IMR-90 (cell line): ENCODE results near the gene PGBD5. TPM values are rescaled to one million over a fixed set of nuclear protein-coding genes. Genes with fewer than 3 reads are reported as not detected.

Experiments
- ATAC-seq: fragments of 200-7000 bp; cut with Tn5 transposase; 2 replicates; pipeline ENCODE4 v1.9.1; 2020; ENCODE audit warnings: low read depth, mild to moderate bottlenecking, moderate library complexity
- BruUV-seq: library from RNA; stranded (reverse); fragments of 400-500 nt; replicated peaks from 2 replicates; lab custom pipeline; 2021; lab: Mats Ljungman, UMichigan
- CTCF ChIA-PET: fragments of 300-600 bp; formaldehyde crosslinking; extraction: SDS; loops from one replicate; lab custom pipeline; 2021; ENCODE audit warnings: antibody characterized with exemption; lab: Yijun Ruan, JAX
- POLR2A ChIA-PET: fragments of 300-600 bp; sonication (Branson Sonifier 250); formaldehyde crosslinking; loops from one replicate; lab custom pipeline; 2022; ENCODE audit warnings: antibody characterized with exemption; ENCODE audit not compliant: unreplicated experiment; lab: Charles Lee
- DNase-seq: peaks from one replicate; pipeline ENCODE4 v3.0.0; 2013
- H2AFZ ChIP-seq: replicated peaks from 2 replicates; pipeline ENCODE3; 2013; ENCODE audit warnings: low read length, mild to moderate bottlenecking; ENCODE audit not compliant: poor library complexity
- H2AK5ac ChIP-seq: 2 replicates; pipeline ENCODE4 v1.6.1; 2013; ENCODE audit warnings: low read depth, low read length, inconsistent platforms
- H2AK9ac ChIP-seq: replicated peaks from 2 replicates; pipeline ENCODE3; 2013; ENCODE audit warnings: mild to moderate bottlenecking, low read depth, low read length, moderate library complexity; ENCODE audit not compliant: poor library complexity
- H2BK120ac ChIP-seq: 2 replicates; pipeline ENCODE4 v1.6.1; 2013; ENCODE audit warnings: low read depth, low read length, inconsistent platforms
- H2BK15ac ChIP-seq: 3 replicates; pipeline ENCODE4 v1.6.1; 2013; ENCODE audit warnings: low read depth, low read length, inconsistent platforms
- H2BK20ac ChIP-seq: 2 replicates; pipeline ENCODE4 v1.6.1; 2013; ENCODE audit warnings: low read depth, mild to moderate bottlenecking, inconsistent platforms, low read length, moderate library complexity
- H2BK5ac ChIP-seq: 2 replicates; pipeline ENCODE4 v1.6.1; 2013; ENCODE audit warnings: mild to moderate bottlenecking, low read depth, low read length, inconsistent platforms; ENCODE audit not compliant: poor library complexity, severe bottlenecking
- H3K14ac ChIP-seq: replicated peaks from 2 replicates; pipeline ENCODE4 v1.6.1; 2013; ENCODE audit warnings: low read depth, low read length, inconsistent platforms
- H3K18ac ChIP-seq: 2 replicates; pipeline ENCODE4 v1.6.1; 2013; ENCODE audit warnings: low read depth, low read length, control low read depth
- H3K23ac ChIP-seq: 2 replicates; pipeline ENCODE4 v1.6.1; 2013; ENCODE audit warnings: low read depth, low read length, inconsistent platforms
- H3K27ac ChIP-seq: 2 replicates; pipeline ENCODE4 v1.5.1; 2013; ENCODE audit warnings: mild to moderate bottlenecking, control low read depth, low read length; ENCODE audit not compliant: insufficient read depth
- H3K27me3 ChIP-seq: 2 replicates; pipeline ENCODE4 v1.6.1; 2013; ENCODE audit warnings: low read length; ENCODE audit not compliant: control insufficient read depth, insufficient read depth
- H3K36me3 ChIP-seq: 2 replicates; pipeline ENCODE4 v1.6.1; 2013; ENCODE audit warnings: low read length, mixed read lengths; ENCODE audit not compliant: control insufficient read depth, insufficient read depth
- H3K4ac ChIP-seq: 2 replicates; pipeline ENCODE4 v1.6.1; 2013; ENCODE audit warnings: low read depth, low read length, inconsistent platforms
- H3K4me1 ChIP-seq: 2 replicates; pipeline ENCODE4 v1.6.1; 2013; ENCODE audit warnings: low read length, mixed read lengths; ENCODE audit not compliant: control insufficient read depth, insufficient read depth
- H3K4me2 ChIP-seq: 2 replicates; pipeline ENCODE4 v1.6.1; 2013; ENCODE audit warnings: low read depth, mild to moderate bottlenecking, control low read depth, low read length, moderate library complexity
- H3K4me3 ChIP-seq: 2 replicates; pipeline ENCODE4 v1.5.1; 2013; ENCODE audit warnings: low read depth, mild to moderate bottlenecking, control low read depth, low read length, moderate library complexity; ENCODE audit not compliant: insufficient read depth
- H3K56ac ChIP-seq: 2 replicates; pipeline ENCODE4 v1.6.1; 2013; ENCODE audit warnings: low read length, inconsistent platforms; ENCODE audit not compliant: insufficient read depth; ENCODE audit errors: extremely low read depth
- H3K79me1 ChIP-seq, 2 experiments: 2 replicates each; pipeline ENCODE4 v1.6.1; 2013; ENCODE audit warnings: low read length in 2 of 2, inconsistent platforms in 1 of 2, low read depth in 1 of 2
- H3K9ac ChIP-seq: 2 replicates; pipeline ENCODE4 v1.6.1; 2013; ENCODE audit warnings: low read depth, low read length, control low read depth
- H3K9me1 ChIP-seq: 2 replicates; pipeline ENCODE4 v1.6.1; 2013; ENCODE audit warnings: low read length, inconsistent platforms; ENCODE audit not compliant: insufficient read depth
- H3K9me3 ChIP-seq: 2 replicates; pipeline ENCODE4 v1.6.1; 2013; ENCODE audit warnings: low read length; ENCODE audit not compliant: control insufficient read depth, insufficient read depth
- H4K20me1 ChIP-seq: 2 replicates; pipeline ENCODE4 v1.6.1; 2013; ENCODE audit warnings: low read length, inconsistent platforms; ENCODE audit not compliant: insufficient read depth
- H4K5ac ChIP-seq: 2 replicates; pipeline ENCODE4 v1.6.1; 2013; ENCODE audit warnings: mild to moderate bottlenecking, low read depth, low read length, control low read depth
- H4K8ac ChIP-seq, 2 experiments: 2 replicates each; pipeline ENCODE4 v1.6.1; 2013; ENCODE audit warnings: low read depth in 2 of 2, low read length in 2 of 2, control low read depth in 1 of 2, inconsistent platforms in 1 of 2
- H4K91ac ChIP-seq: 2 replicates; pipeline ENCODE4 v1.6.1; 2013; ENCODE audit warnings: low read depth, low read length, inconsistent platforms; ENCODE audit not compliant: insufficient read depth
- BHLHE40 ChIP-seq: fragments of 150-350 bp; IDR thresholded peaks from 2 replicates; pipeline ENCODE4 v1.6.1; 2016; ENCODE audit warnings: mild to moderate bottlenecking, low read depth, low read length
- CHD1 ChIP-seq: IDR thresholded peaks from 2 replicates; pipeline ENCODE4 v1.6.1; 2012; ENCODE audit warnings: low read depth, low read length, improper control_type of control experiment
- CTCF ChIP-seq: conservative IDR thresholded peaks from 2 replicates; pipeline ENCODE4 v1.5.1; 2012; ENCODE audit warnings: mild to moderate bottlenecking, low read depth, low read length, improper control_type of control experiment
- FOS ChIP-seq: fragments of 150-350 bp; IDR thresholded peaks from 2 replicates; pipeline ENCODE4 v1.6.1; 2016; ENCODE audit warnings: low read depth, low read length
- MXI1 ChIP-seq: IDR thresholded peaks from 2 replicates; pipeline ENCODE4 v1.6.1; 2012; ENCODE audit warnings: low read depth, mild to moderate bottlenecking, low read length, moderate library complexity, borderline replicate concordance
- RFX5 ChIP-seq: IDR thresholded peaks from 2 replicates; pipeline ENCODE4 v1.8.0; 2012; ENCODE audit warnings: low read depth, mild to moderate bottlenecking, low read length, moderate library complexity
- SMC3 ChIP-seq: fragments of 150-350 bp; IDR thresholded peaks from 2 replicates; pipeline ENCODE4 v1.6.1; 2016; ENCODE audit warnings: low read depth, mild to moderate bottlenecking, antibody characterized with exemption, low read length, moderate library complexity
- USF2 ChIP-seq: fragments of 150-350 bp; IDR thresholded peaks from 2 replicates; pipeline ENCODE4 v1.6.1; 2017; ENCODE audit warnings: mild to moderate bottlenecking, antibody characterized with exemption, low read length, low read depth
- WGBS, 2 experiments: methylation state at CpG; one replicate each; pipeline versions ENCODE4 v1.1.5 to v1.1.7; 2013; ENCODE audit warnings: missing lambda C conversion rate in 2 of 2; ENCODE audit not compliant: insufficient read length in 1 of 2; ENCODE audit errors: extremely low coverage in 2 of 2; 5-methylcytosine and 5-hydroxymethylcytosine counted together
- dilution Hi-C: fragments of 300-500 bp; cut with HindIII; formaldehyde crosslinking; loops from one replicate; pipeline ENCODE4 v1.14.3; 2018; ENCODE audit warnings: low sequenced_read_pairs; ENCODE audit not compliant: unreplicated experiment
- in situ Hi-C: fragments of 300-500 bp; cut with MboI; formaldehyde crosslinking; loops from 3 replicates; pipeline ENCODE4 v1.14.3; 2019; ENCODE audit warnings: low sequenced_read_pairs, inconsistent platforms, mixed read lengths
- intact Hi-C: fragments of 100-400 bp; cut with micrococcal nuclease; formaldehyde crosslinking; loops from 2 replicates; pipeline ENCODE4 v1.10.0; 2022
- polyA plus RNA-seq, 3 experiments: library from polyadenylated mRNA; depleted of rRNA; stranded (reverse); fragments of >200 nt; gene quantifications; 2 replicates each; pipeline ENCODE4 v1.2.3, GENCODE V29; 2012; ENCODE audit warnings: low replicate concordance in 1 of 3
- total RNA-seq: library from RNA; depleted of rRNA; stranded (reverse); fragments of >200 nt; gene quantifications from 2 replicates; pipeline ENCODE4 v1.2.3, GENCODE V29; 2012

PGBD5 gene
- total and polyA plus RNA-seq, 2 of the 4 experiments (the other 2 are of a cell fraction) = 0.18 to 0.36 TPM

GRCh38 chr1:230464671-230465070 lies 38.5 kb upstream of the PGBD5 start:
- ATAC-seq (no peak), DNase-seq (no peak)
- Histone ChIP-seq H3K14ac (no peak overlapping the region), H3K18ac (no peak overlapping the region), H3K56ac (no peak overlapping the region), H4K91ac (no peak overlapping the region), H2AK5ac (no peak overlapping the region), H2BK20ac (no peak overlapping the region), H3K79me1 (no peaks in the 10 kb centered on the region), H3K4me2 (no peak overlapping the region), H2BK120ac (no peak overlapping the region), H2BK15ac (no peak overlapping the region), H4K5ac (no peak overlapping the region), H4K8ac (no peak overlapping the region), H2BK5ac (no peak overlapping the region), H3K4ac (no peak overlapping the region), H3K27ac (no peak overlapping the region), H2AK9ac (no peak overlapping the region), H3K27me3 (no peaks in the 10 kb centered on the region), H3K9ac (no peak overlapping the region), H3K36me3 (no peaks in the 10 kb centered on the region), H3K23ac (no peak overlapping the region), H4K20me1 (no peaks in the 10 kb centered on the region), H3K4me1 (no peaks in the 10 kb centered on the region), H3K4me3 (no peak overlapping the region), H3K9me3 (no peaks in the 10 kb centered on the region), H2AFZ (no peak overlapping the region), H3K9me1 (no peaks in the 10 kb centered on the region)
- TF ChIP-seq CHD1 (no peak), MXI1 (no peak), USF2 (no peak), SMC3 (no peak), FOS (no peak), RFX5 (no peak), BHLHE40 (no peak), CTCF (no peak)
- BruUV-seq = no TSS peak
- ChIA-PET POLR2A (no interaction called here), CTCF (no interaction called here)
- 17% methylated on average over 1 of the region's 4 CpGs; no CpG with 5 or more reads in 1 of the 2 experiments for whole genome bisulfite sequencing, 2 experiments
- intact Hi-C loops = no loop called here
- dilution Hi-C loops = no loop called here
- in situ Hi-C loops = no loop called here
